Astrocyte (in vitro differentiated cells and primary cell): ENCODE data around the gene FGD4.

ENCODE experiments used
- CTCF ChIP-seq: IDR thresholded peaks from 2 replicates; pipeline ENCODE4 v1.5.1; 2011; ENCODE audit warnings: low read depth, mild to moderate bottlenecking, inconsistent platforms, low read length, moderate library complexity; ENCODE audit not compliant: insufficient read depth
- EZH2 ChIP-seq: IDR thresholded peaks from 2 replicates; pipeline ENCODE4 v1.6.1; 2012; ENCODE audit warnings: mild to moderate bottlenecking, low read length, inconsistent platforms; ENCODE audit not compliant: insufficient read depth

- no peak for TF ChIP-seq CTCF
- TF ChIP-seq EZH2: no peak
Measured at GRCh38 chr12:32478858-32479725, 79.7 kb downstream of the FGD4 start.
